Body of pancreas (tissue), 4 donors: ENCODE results near the gene GRM3.

Source experiments
- POLR2A ChIP-seq, 3 donors: fragments of 450-650 bp; IDR thresholded peaks; one replicate each; pipeline ENCODE4 v1.6.1; 2016; ENCODE audit warnings: antibody characterized with exemption in 3 of 3, mild to moderate bottlenecking in 2 of 3
- TF ChIP-seq, protein P1 (sequence below), 7 experiments: fragments of 450-650 bp in 4 of 7; fragments of 200-600 bp in 3 of 7; sonication (generic) in 3 of 7; IDR thresholded peaks; one replicate each; pipeline ENCODE4 v1.5.1; 2016 to 2019; ENCODE audit warnings: antibody characterized with exemption in 7 of 7

DNA sequence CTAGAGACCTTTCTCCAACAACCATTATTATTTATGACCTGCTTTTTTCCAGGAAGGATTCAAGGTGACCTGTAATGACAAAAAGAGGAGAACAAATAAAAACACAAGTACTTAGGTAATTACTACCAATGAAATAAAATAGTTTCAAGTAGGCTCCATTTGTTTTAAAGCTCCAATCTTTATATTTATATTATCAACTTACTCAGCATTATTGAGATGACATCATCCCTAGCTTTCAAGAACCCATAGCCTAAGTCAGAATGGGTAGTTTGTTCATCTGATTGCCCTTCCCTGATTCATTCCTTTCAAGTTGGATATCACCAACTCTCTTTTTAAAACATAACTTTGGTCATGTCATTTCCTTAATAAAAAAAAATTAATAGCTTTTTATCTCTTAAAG, 131.5 kb downstream of the GRM3 start:
- no peak for TF ChIP-seq POLR2A (IDR thresholded peaks at IDR 0.05)
- TF ChIP-seq, protein P1, sequence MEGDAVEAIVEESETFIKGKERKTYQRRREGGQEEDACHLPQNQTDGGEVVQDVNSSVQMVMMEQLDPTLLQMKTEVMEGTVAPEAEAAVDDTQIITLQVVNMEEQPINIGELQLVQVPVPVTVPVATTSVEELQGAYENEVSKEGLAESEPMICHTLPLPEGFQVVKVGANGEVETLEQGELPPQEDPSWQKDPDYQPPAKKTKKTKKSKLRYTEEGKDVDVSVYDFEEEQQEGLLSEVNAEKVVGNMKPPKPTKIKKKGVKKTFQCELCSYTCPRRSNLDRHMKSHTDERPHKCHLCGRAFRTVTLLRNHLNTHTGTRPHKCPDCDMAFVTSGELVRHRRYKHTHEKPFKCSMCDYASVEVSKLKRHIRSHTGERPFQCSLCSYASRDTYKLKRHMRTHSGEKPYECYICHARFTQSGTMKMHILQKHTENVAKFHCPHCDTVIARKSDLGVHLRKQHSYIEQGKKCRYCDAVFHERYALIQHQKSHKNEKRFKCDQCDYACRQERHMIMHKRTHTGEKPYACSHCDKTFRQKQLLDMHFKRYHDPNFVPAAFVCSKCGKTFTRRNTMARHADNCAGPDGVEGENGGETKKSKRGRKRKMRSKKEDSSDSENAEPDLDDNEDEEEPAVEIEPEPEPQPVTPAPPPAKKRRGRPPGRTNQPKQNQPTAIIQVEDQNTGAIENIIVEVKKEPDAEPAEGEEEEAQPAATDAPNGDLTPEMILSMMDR (IDR thresholded peaks at IDR 0.05) = no peak
